GM23248 (cell line): Measurements from ENCODE around the gene MED25. TPM values are rescaled to one million over a fixed set of nuclear protein-coding genes. Genes with fewer than 3 reads are reported as not detected.

Source experiments
- DNase-seq: peaks from one replicate; pipeline ENCODE4 v3.0.0-alpha.2; 2015
- H2AFZ ChIP-seq: fragments of 200-600 bp; sonication (generic); 2 replicates; pipeline ENCODE4 v1.6.1; 2016; ENCODE audit warnings: antibody characterized with exemption
- H3F3A ChIP-seq: fragments of 200-600 bp; sonication (generic); 2 replicates; pipeline ENCODE4 v1.6.1; 2016; ENCODE audit warnings: mild to moderate bottlenecking, antibody characterized with exemption, mixed run types; ENCODE audit not compliant: insufficient read depth
- H3K27ac ChIP-seq: fragments of 200-600 bp; sonication (generic); 2 replicates; pipeline ENCODE4 v1.5.1; 2016; ENCODE audit warnings: mild to moderate bottlenecking
- H3K27me3 ChIP-seq: fragments of 200-600 bp; sonication (generic); replicated peaks from 2 replicates; pipeline ENCODE4 v1.6.1; 2016; ENCODE audit warnings: mild to moderate bottlenecking; ENCODE audit not compliant: insufficient read depth
- H3K36me3 ChIP-seq: fragments of 200-600 bp; sonication (generic); 2 replicates; pipeline ENCODE4 v1.6.1; 2016; ENCODE audit warnings: low read depth, mild to moderate bottlenecking
- H3K4me1 ChIP-seq: fragments of 200-600 bp; sonication (generic); 2 replicates; pipeline ENCODE4 v1.6.1; 2016; ENCODE audit warnings: mild to moderate bottlenecking; ENCODE audit not compliant: insufficient read depth
- H3K4me2 ChIP-seq: fragments of 200-600 bp; sonication (generic); one replicate; pipeline ENCODE4 v1.6.1; 2016; ENCODE audit warnings: mild to moderate bottlenecking; ENCODE audit not compliant: unreplicated experiment
- H3K4me3 ChIP-seq: fragments of 200-600 bp; sonication (generic); 2 replicates; pipeline ENCODE4 v1.5.1; 2016; ENCODE audit warnings: mild to moderate bottlenecking
- H3K79me2 ChIP-seq: fragments of 200-600 bp; sonication (generic); 2 replicates; pipeline ENCODE4 v1.6.1; 2016; ENCODE audit warnings: mild to moderate bottlenecking; ENCODE audit not compliant: insufficient read depth
- H3K9ac ChIP-seq: fragments of 200-600 bp; sonication (generic); 2 replicates; pipeline ENCODE4 v1.6.1; 2016; ENCODE audit warnings: mild to moderate bottlenecking
- H3K9me2 ChIP-seq: fragments of 200-600 bp; sonication (generic); 2 replicates; pipeline ENCODE4 v1.6.1; 2016; ENCODE audit warnings: mixed run types, mild to moderate bottlenecking, moderate library complexity; ENCODE audit not compliant: insufficient read depth
- H3K9me3 ChIP-seq: fragments of 200-600 bp; sonication (generic); one replicate; pipeline ENCODE4 v1.6.1; 2017; ENCODE audit warnings: low read depth
- H4K20me1 ChIP-seq: fragments of 200-600 bp; sonication (generic); 2 replicates; pipeline ENCODE4 v1.6.0; 2016; ENCODE audit not compliant: insufficient read depth
- EZH2 ChIP-seq: fragments of 200-600 bp; sonication (generic); IDR thresholded peaks from 2 replicates; pipeline ENCODE4 v1.6.1; 2018; ENCODE audit warnings: antibody characterized with exemption, mild to moderate bottlenecking; ENCODE audit not compliant: insufficient read depth, poor library complexity, severe bottlenecking
- EZH2phosphoT487 ChIP-seq: fragments of 200-600 bp; sonication (generic); IDR thresholded peaks from 2 replicates; pipeline ENCODE4 v1.6.1; 2018; ENCODE audit warnings: antibody characterized with exemption, moderate library complexity, mild to moderate bottlenecking, low read depth; ENCODE audit not compliant: insufficient read depth
- WGBS, 2 experiments: methylation state at CpG; one replicate each; pipeline ENCODE4 v1.1.6; 2015 to 2017; ENCODE audit warnings: low lambda C conversion rate in 2 of 2, low coverage in 1 of 2; ENCODE audit errors: missing lambda C conversion rate in 2 of 2; 5-methylcytosine and 5-hydroxymethylcytosine counted together
- in situ Hi-C: fragments of 300-500 bp; cut with MboI; formaldehyde crosslinking; loops from 2 replicates; pipeline ENCODE4 v1.15.0; 2020
- polyA plus RNA-seq: library from polyadenylated mRNA; unstranded; fragments of >200 nt; fragmentation: Nextera tagmentation; extraction: Ambion mirVana; gene quantifications from 2 replicates; pipeline ENCODE4 v1.2.1, GENCODE V29; 2016
- total RNA-seq: library from RNA; depleted of rRNA; stranded (reverse); fragments of >200 nt; shearing (Covaris generic); gene quantifications from 2 replicates; pipeline ENCODE4 v1.2.3, GENCODE V29; 2014

MED25 gene
- total and polyA plus RNA-seq, 2 experiments from 2014 or later: 21.8 to 21.9 TPM

- no peak overlapping the region for H3K4me3 ChIP-seq
- H3K9ac ChIP-seq: no peak overlapping the region
- no peak overlapping the region for H3K4me2 ChIP-seq
- H4K20me1 ChIP-seq: no peaks in the 10 kb centered on the region
- 0 out of 2 replicates have a peak, but pooled peaks cover 2% of the 10 kb centered on the region for H3K36me3 ChIP-seq
- no peak overlapping the region for H2AFZ ChIP-seq
- TF ChIP-seq EZH2phosphoT487: no peak
- TF ChIP-seq EZH2: no peak
- in situ Hi-C loops: no loop called here
- H3K9me3 ChIP-seq: no peaks in the 10 kb centered on the region
- H3K27ac ChIP-seq: no peak overlapping the region
- H3F3A ChIP-seq: peaks cover 16% of the 10 kb centered on the region; the same call in 1 of the 2 replicates
- no peaks in the 10 kb centered on the region for H3K9me2 ChIP-seq
- WGBS, 2 experiments: 69 to 79% methylated on average over 15 to 27 of the region's 27 CpGs
- DNase-seq: no peak
- H3K79me2 ChIP-seq: peaks cover 51% of the 10 kb centered on the region
- no peaks in the 10 kb centered on the region for H3K27me3 ChIP-seq
- H3K4me1 ChIP-seq: peaks cover 19% of the 10 kb centered on the region
Observed at GRCh38 chr19:49872245-49873128, 54.4 kb downstream of the MED25 start.

DNA sequence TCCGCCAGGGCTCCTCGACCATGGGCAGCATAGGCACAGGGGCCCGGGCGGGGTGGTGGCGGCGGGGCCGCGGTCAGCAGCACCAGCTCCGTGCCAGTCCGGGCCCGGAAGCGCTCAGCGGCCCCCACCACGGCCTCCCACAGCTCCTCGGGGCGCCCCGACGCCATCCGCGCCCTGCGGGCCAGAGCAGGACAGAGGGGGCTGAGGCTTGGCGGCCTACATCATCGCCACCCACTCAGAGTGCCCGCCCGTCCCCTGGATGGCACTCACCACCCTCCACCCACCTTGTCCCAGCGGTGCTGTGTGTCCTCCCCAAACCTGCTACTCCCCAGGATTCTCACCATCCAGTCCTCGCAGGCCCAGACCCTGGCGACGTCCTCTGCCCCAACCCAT, 55.0 kb downstream of the MED25 start:
- WGBS, 2 experiments: 89 to 92% methylated on average over 10 to 24 of the region's 29 CpGs
- no peak for TF ChIP-seq EZH2
- no peak for TF ChIP-seq EZH2phosphoT487
- peaks cover 19% of the 10 kb centered on the region for H3K4me1 ChIP-seq
- in situ Hi-C loops: no loop called here
- H3K4me3 ChIP-seq: no peak overlapping the region
- no peaks in the 10 kb centered on the region for H3K9me3 ChIP-seq
- no peak overlapping the region for H3K27ac ChIP-seq
- no peaks in the 10 kb centered on the region for H3K27me3 ChIP-seq
- H3K9me2 ChIP-seq: no peaks in the 10 kb centered on the region
- peaks cover 51% of the 10 kb centered on the region for H3K79me2 ChIP-seq
- H3K4me2 ChIP-seq: no peak overlapping the region
- DNase-seq: no peak
- no peak overlapping the region for H3K9ac ChIP-seq
- no peak overlapping the region for H2AFZ ChIP-seq
- H3F3A ChIP-seq: peaks cover 10% of the 10 kb centered on the region; the same call in 1 of the 2 replicates
- no peaks in the 10 kb centered on the region for H4K20me1 ChIP-seq
- 0 out of 2 replicates have a peak, but pooled peaks cover 2% of the 10 kb centered on the region for H3K36me3 ChIP-seq

DNA sequence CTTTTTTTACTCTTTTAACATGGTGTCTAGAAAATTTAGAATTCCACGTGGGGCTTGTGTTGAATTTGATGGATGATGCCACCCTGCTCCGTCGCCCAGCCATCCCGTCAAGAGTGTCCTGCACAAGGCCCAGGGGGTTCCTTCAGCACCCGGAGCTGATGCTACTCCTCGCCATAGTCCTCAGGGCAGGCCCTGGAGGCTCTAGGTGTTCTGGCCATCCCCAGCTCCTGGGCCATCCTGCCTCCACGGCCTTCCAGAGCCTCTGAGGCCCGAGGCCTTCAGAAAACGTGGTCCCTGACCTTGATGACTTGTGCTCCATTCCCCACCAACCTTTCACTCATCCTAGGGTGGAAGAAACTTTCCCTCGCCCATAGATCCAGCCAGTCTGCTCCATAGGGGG, 55.7 kb downstream of the MED25 start:
- in situ Hi-C loops: no loop called here
- WGBS, 2 experiments: 92 to 96% methylated on average over 10 of the region's 10 CpGs

GRCh38 chr19:49874503-49875157, 56.5 kb downstream of the MED25 start:
- Histone ChIP-seq H4K20me1 (no peaks in the 10 kb centered on the region), H2AFZ (no peak overlapping the region), H3K9ac (peak overlapping the region; percentile 98), H3K27me3 (no peaks in the 10 kb centered on the region), H3K4me1 (peaks cover 17% of the 10 kb centered on the region), H3K9me2 (no peaks in the 10 kb centered on the region), H3F3A (0 out of 2 replicates have a peak, but pooled peaks cover 6% of the 10 kb centered on the region), H3K4me2 (peak overlapping the region; percentile 93), H3K79me2 (peaks cover 63% of the 10 kb centered on the region), H3K27ac (no peak overlapping the region), H3K36me3 (0 out of 2 replicates have a peak, but pooled peaks cover 2% of the 10 kb centered on the region), H3K9me3 (no peaks in the 10 kb centered on the region), H3K4me3 (peak overlapping the region; percentile 96)
- in situ Hi-C loops: no loop called here
- WGBS, 2 experiments: 93 to 94% methylated on average over 11 of the region's 11 CpGs
- DNase-seq: no peak
- TF ChIP-seq EZH2 (no peak), EZH2phosphoT487 (no peak)

More for the DNA sequence above, 55.7 kb downstream of the MED25 start:
- no peak overlapping the region for H3K4me2 ChIP-seq
- H3K27ac ChIP-seq: no peak overlapping the region
- H3F3A ChIP-seq: 0 out of 2 replicates have a peak, but pooled peaks cover 6% of the 10 kb centered on the region
- 0 out of 2 replicates have a peak, but pooled peaks cover 2% of the 10 kb centered on the region for H3K36me3 ChIP-seq
- H3K9me2 ChIP-seq: no peaks in the 10 kb centered on the region
- peaks cover 19% of the 10 kb centered on the region for H3K4me1 ChIP-seq
- H3K79me2 ChIP-seq: peaks cover 56% of the 10 kb centered on the region
- H3K27me3 ChIP-seq: no peaks in the 10 kb centered on the region
- H2AFZ ChIP-seq: no peak overlapping the region
- H3K9me3 ChIP-seq: no peaks in the 10 kb centered on the region
- DNase-seq: no peak
- no peak overlapping the region for H3K4me3 ChIP-seq
- H3K9ac ChIP-seq: no peak overlapping the region
- H4K20me1 ChIP-seq: no peaks in the 10 kb centered on the region
- TF ChIP-seq EZH2phosphoT487: no peak
